HG03060 (cell line): ENCODE data around the gene WWTR1.

Experiments
- ATAC-seq: cut with Tn5 transposase; IDR thresholded peaks from one replicate; pipeline ENCODE4 v1.9.1; 2021; ENCODE audit warnings: low read depth, moderate number of reproducible peaks; ENCODE audit not compliant: unreplicated experiment

WWTR1 gene

DNA sequence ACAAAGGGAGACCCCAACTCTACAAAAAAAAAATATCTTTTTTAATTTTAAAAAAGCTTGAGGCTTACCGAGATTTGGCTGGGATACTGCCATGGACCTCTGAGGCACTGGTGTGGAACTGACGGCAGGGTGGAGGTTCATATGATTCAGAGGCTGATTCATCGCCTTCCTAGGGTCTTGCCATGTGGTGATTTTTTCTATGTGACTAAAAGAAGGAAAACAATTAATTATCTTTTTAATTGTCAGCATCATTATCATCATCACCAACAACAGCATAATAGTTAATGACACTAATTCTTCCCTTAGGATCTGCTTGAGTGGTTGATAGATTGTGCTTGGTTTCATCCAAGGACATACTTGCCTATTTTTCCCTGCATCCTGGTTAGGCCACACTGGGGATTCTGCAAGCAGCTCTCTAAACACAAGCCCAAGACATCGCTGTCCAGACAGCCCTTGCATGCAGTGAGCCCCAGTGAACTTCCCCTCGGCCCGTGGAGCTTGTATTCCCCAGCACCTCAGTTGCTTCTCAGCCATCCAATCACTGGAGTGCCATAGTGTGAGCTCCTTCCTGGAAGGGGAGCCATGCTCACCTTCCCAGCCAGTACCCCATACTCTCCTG is 84.9 kb downstream of the WWTR1 start:
- ATAC-seq: no peak

DNA sequence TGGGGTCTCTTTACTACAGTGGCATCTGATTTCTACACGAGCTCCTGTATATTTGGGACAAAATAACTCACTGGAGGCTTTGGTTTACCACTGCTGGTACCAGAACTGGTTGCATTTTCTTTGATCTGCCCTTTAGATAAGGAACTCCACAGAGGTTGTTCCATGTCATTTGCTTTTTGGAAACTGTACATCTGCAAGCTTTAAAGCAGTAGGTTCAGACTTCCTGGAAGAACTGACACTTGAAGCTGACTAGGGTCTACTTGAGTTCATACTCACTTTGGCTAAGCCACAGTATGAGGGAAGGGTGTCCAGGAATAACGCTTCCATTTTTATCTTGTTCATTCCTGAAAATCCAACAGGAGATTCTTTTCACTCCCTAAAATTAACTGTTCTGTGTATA is 86.4 kb downstream of the WWTR1 start:
- no peak for ATAC-seq

DNA sequence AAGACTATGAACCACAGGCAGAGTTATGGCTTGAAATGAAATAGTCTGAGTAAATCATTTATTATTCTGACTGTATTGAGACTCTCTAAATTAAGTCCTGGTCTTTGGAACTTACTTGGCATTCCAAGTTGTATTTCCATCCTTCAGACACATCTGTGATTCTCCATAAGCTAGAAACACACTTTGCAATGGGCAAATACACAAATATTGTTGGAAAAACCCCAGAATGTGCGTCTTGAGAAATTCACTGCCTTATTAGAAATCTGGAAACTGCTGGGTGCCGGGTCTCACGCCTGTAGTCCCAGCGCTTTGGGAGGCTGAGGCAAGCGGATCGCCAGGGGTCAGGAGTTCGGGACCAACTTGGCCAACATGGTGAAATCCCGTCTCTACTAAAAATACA is 87.8 kb downstream of the WWTR1 start:
- no peak for ATAC-seq

DNA sequence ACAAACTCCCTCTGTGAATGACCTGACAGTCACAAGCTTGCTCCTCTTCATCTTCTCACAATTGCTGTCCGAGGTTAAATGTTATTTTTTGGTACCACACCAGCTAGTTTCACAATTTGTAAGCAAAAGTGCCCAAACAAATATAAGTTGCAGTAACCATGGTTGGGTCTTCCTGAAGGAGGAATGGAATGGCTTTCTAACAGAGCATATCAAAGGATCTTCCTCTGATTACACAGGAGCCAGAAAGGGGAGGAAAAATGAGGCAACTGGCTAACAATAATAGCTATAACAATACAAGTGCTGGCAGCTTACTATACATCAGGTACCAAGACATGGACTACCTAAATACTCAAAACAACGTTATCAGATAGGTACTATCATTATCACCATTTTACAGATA is 90.4 kb downstream of the WWTR1 start:
- no peak for ATAC-seq

DNA sequence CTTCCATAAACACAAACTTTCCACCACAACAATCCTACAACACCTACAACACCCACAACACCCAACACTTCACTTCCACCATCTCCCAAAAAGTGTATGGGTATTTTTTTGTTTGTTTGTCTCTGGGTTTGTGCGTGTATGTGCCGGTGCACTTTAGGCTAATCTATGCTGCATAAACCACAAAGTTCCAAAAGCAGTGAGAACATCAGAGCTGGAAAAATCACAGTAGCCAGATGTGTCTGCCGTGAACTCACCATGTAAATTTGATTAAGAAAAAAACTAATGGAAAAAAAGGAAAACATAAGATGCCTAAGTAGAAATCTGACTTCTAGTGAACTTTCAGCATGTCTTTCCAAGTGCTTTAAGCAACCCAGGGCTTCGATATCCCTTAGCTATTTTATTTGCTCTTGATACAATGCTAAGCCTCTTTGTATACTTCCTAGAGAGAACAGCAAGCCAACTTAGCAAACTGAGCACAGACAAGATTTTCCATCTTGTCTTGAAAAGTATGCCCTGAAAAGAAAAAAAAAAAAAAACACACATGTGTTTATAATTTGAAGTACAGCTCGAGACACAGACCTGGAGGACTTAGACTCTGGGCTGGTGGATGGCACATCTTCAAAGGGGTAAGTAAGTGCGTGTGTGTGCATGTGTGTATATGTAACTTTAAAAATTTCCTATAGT is 91.4 kb downstream of the WWTR1 start:
- no peak for ATAC-seq

DNA sequence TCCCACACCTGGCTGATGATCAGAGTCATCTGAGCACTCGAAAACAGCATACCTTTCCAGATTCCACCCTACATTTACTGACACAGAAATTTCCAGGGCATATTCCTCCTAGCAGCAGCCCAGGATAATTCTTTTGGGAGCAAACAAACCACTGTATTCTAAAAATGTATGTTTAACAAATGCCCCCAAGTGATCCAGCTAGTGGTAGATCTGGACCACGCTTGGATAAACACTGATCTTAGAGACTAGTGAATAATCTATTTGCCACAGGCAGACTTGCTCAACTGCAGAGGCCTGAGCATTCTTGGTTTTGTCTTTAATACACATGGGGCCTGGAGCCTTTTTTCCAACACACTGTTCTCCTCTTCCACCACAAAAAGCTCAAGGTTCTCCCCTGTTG is 93.7 kb downstream of the WWTR1 start:
- no peak for ATAC-seq

DNA sequence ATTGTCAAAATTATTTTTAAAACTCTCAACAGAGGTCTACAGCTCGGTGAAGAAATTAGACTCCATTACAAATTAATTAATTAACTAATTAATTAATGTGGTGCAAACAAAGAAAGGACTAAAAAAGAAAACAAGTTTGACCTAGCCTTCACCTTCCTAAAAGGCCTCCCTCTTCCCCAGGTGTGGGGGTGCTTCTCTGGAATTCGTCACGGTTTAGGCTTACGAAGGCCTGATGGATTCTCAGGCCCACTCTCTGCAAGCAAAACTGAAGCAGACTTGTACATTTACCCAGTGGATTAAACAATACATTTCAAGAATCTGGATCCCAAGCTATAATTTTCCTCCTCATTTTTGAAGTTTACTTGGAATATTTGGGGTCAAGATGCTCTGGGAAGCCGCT is 94.7 kb downstream of the WWTR1 start:
- no peak for ATAC-seq

DNA sequence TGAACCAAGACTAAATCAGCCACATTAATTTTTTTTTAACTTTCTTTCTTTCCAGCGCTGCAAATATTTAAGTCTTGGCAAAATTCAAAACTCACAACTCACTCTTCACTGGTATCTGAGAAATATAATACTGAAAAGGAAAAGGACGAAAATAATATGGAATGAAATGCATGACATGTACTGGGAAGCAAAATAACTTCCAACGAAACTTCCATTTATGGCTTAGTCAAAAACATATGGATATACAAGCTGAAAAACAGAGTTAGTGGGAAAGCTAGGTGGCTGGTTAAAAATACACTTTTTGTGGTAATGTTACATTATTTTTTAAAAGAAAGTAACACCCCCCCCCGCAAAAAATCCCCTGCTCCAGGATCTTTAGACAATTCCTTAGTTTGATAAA is 97.2 kb downstream of the WWTR1 start:
- no peak for ATAC-seq

DNA sequence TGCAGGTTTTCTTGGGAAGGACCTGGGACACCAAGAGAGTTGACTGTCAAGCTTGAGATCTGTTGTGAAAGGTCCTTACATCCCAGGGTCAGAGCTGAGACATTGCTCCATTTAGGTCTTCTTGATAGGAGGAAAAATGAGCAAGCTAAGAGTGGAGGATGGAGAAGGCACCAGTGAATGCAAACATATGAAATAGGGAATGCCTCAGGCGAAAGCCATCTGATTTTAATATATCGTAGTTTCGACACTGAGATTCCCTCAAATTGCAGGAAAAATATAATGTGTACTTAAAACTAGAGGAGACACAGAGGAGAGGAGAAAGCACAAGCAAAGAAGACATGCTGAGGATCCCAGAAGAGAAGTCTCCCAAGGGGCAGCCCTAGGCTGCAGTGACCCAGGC is 97.8 kb downstream of the WWTR1 start:
- ATAC-seq: no peak

DNA sequence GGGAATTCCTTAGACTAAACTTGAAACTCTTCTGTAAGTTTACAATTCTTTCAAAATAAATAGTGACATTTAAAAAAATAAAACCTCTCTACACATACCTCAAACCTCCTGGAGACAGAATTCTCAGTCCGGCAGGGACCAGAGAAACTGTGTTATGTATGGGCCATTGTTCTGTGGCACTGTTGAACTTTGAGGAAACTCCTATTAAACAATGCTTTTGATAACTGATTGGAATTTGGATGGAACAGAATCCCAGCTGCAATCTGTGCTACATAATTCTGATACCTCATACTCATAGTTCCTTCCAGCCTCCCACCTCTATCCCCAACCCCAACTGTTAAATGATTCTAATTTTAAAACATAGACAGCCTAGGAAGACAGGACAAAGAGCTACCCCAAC is 98.3 kb downstream of the WWTR1 start:
- no peak for ATAC-seq

DNA sequence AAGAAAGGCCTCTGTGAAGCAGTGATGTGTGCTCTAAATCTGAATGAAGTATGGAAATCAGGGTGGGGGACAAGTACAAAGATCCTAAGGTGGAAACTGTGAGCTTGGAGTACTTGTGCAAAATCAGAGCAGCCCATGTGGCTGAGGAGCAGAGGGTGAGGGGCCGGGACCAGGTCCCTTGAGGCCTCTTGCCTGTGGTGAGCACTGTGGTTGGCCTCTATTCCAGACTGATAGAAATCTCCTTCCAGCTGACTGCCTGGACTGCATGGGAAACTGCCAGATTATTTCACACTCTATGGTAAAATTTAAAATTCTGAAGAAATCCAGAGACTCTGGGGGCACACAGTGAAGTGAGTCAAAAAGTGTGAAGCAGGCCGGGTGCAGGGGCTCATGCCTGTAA is 101.9 kb downstream of the WWTR1 start:
- no peak for ATAC-seq

DNA sequence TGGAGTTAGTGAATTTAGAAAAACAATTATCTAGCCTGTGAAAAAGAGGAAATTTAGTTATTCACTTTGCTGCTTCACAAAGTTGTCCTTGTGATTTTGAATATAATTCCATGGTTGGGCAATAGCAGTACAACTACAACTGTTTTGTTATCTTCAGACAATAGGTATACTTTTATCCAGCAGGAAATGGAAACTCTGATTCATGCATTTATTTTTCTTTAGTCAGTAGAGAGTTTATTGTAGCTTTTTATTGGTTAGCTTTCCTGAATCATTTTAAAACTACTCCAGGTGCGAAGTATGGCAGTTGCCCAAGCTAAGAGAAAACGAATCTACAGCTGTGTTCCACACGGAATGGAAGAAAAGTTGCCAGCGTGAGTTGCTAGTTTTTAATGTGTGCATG is 103.0 kb downstream of the WWTR1 start:
- no peak for ATAC-seq

DNA sequence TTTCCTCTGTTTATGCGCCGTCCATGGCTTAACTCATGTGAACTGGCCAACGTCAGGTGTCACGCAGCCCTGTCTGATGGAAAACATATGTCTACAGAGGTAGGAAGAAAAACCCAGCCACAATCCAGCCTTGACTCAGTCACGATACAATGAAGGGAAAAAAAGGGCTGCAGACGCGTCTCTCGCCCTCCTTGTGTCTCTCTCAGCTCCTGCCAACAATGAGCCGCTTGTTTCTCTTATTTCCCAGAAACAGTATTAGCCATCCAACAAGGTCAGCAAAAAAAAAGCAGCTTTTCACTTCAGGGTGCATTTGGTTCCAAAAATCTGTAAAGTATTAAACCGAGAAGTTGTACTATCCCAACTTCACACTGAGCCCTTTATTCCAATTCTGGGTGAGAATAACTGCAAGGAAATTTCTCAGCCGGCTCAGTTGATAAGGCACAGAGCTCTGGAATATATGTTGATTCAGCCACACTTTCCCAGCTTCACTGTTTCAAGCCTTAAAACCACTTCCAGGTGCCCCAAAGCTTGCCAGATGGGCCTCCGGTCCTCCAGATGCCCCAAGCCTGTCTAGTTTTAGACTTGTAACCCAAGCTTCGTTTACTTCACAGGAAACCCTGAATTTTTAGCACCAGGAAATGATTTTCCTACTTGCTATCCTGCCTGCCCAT is 103.9 kb downstream of the WWTR1 start:
- no peak for ATAC-seq

DNA sequence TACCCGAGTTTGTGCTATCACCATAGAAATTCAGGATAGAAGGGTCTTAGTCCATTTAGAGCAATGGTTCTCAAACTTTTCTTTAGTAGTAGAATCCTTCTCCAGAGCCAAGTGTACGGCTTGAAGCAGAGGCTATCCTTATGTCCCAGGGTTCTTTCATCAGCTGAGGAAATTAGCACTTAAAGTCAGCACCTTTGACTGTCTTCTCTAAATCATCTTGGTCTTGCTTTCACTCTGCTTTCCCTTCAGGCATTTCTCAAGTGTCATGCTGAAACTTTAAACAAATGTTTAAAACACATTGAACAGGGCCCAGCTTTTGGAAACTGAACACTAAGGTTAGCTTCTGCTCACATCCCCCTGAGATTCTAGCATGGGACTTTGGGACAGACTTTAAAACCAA is 105.1 kb downstream of the WWTR1 start:
- no peak for ATAC-seq

DNA sequence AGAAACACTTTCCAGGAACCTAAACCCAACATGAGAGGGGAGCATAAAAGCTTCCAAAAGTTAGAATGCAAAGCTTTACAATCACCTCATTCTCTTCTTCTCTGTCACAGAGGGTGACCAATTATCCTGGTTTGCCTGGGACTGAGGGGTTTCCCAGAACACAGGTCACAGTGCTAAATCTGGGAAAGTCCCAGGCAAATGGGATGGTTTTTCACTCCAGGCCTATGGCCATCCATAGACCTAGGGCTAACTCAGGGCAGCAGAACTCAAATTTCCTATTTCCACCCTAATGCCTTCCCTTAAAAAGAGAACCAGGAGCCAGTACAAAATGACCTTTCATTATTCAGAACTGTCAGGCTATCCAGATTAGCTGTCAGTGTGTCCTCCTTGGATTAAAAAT is 106.3 kb downstream of the WWTR1 start:
- no peak for ATAC-seq

DNA sequence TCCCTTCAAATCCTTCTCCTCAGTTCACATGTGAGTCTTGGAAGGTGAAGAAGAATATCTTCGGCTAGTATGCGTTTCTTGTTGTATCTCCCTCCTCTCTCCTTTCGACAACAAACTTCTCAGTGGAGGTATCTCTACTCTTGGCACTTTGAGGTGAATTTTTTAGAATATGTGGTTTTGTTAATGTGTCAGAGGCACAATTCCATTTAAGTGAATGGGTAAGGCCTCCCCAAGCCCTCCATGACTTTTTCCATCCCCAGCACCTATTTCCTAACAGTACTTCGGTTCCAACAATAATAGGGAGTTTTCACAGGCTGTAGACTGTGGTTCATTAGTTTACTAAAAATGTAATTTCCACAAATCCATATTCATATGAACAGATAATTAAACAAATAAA is 109.2 kb downstream of the WWTR1 start:
- no peak for ATAC-seq

DNA sequence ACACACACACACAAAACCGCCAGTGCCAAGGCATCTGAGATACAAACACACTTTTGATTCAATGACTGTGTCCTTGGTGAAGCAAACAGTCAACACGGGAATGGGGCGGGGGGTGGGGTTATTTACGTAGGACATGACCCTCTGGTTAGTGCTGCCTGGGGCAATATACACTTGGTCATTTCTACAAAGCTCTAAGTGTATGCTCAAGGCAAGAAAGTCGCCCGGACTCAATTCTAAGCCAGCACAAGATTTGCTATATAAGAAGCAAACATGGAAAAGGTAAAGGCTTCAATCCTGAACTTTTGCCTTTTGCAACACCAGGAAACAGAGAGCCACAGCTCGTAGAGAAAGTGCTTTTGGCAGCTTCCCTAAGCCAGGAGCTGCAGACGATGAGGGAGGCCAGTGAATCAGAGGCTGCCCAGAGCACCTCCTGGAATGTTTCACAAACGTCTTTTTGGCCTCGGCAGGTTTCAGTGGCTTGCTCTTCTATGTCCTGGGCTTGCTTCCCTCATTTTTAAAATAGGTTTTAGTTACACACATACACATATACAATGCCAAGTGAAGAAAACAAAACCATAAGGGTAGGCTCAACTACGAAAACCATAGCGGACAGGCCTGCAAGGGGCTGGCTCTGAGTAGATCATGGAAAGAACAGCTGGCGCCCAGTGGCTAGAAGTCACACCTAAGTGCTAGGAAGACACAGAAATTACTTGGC is 109.7 kb downstream of the WWTR1 start:
- no peak for ATAC-seq

DNA sequence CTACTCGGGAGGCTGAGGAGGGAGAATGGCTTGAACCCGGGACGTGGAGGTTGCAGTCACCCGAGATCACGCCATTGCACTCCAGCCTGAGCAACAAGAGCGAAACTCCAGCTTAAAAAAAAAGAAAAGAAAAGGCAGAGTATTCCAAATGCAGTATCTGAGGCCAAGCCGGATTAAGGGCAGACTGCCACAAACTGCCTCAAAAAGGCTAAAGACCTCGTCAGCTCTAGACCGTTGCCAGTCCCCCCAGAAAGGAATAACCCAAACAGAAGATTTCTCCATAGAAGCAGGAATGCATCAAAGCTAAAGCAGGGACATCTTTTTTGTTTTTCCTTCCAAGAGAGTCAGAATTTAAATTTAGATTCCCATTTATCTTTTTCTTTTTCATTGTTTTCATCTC is 110.4 kb downstream of the WWTR1 start:
- no peak for ATAC-seq

DNA sequence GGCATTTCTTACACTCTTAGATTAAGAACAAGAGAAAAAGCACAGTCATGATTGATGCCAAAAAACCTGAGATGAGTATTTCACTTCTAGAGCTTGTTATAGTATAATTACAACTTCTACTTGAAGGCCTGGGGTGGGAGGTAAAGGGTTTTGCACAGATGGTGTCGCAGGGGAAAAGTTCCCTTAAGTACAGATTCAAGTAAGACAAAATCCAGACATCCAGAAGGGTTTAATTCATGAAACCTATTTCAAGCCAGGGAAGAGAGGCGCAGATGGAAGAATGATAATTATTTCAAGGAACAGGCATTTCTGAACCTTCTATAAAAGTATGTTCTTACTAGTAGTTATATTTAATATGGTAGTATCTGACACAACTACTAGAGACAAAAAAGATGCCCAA is 112.8 kb downstream of the WWTR1 start:
- ATAC-seq: no peak

DNA sequence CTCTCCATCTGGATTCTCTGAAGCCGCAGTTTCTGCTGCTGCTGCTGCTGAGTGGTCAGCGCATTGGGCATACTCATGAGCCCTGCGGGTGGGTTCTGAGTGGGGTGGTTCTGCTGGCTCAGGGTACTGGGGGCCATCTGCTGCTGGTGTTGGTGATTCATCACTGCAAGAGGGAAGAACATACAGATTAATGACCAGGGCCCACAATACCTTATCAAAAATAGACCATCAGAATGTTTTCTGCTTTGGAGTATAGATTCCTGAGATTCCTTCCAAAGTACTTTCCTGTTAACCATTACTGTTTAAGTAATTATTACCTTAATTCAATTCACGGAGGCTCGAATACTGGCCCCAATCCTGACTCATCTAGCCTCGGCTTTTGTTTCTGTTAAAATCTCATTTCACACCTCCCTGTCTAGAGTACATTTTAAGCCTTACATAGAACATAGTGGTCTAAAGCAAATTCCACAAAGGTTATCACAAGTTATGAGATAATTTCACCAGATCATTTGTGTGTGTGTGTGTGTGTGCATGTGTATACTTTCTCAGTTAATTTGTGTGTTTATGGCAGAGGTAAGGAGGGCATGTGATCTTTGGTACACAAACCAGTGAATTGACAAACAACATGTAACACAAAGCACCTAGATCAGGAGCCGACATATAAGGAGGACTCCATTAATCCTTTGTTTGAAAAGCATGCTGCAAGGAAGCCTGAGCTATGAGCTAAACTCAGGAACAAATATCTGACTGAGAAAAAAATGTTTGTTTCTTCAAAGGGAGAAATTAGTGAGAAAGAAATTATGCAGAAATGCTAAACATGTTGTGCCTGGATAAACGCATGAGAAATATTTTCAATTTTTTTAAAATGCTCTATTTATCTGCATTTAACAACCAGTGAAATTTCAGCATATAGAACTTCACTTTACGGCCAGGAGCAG is 115.2 kb downstream of the WWTR1 start:
- ATAC-seq: no peak
